CD4-positive, alpha-beta T cell treated with Interleukin-12 subunit alpha and Interleukin-12 subunit beta, for 1 hour (primary cell): ENCODE results near the gene ACVR2A.

Experiments
- DNase-seq: peaks from one replicate; pipeline ENCODE4 v3.0.0-alpha.2; 2020

The ACVR2A gene

DNA sequence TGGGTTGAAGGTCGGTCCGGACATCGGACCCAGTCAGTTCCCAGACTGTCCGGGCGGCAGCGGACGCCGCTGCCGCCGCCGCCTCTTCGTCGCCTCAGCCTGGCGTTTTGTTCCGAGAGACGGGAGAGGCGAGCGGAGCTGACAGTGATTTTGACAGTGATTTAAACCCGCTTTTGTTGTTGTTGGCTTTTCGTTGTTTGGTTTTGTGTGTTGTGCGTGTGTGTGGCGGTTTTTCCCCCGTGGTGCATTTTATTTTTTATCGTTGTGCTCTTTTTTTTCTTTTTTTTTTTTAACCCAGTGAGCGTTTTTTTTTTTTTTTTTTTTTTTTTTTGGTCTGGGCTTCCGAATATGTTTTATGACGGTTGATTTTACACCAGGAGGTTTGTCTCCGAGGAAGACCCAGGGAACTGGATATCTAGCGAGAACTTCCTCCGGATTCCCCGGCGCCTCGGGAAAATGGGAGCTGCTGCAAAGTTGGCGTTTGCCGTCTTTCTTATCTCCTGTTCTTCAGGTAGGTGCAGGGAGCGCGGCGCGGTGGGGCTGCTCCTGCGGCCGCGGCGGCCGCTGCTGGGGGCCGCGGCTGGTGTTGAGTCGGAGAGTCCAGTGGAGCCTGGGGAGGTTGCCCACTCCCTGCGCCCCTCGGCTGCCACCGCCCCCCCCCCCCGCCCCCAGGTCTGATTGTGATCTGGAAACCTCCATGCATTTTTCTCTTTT, at the start of gene ACVR2A:
ACVR2A (plus strand) TSS at position 333 of the 714 bp plus-strand sequence; CDS start at position 457, 124 bp downstream.
- peak; percentile 46 for DNase-seq

DNA sequence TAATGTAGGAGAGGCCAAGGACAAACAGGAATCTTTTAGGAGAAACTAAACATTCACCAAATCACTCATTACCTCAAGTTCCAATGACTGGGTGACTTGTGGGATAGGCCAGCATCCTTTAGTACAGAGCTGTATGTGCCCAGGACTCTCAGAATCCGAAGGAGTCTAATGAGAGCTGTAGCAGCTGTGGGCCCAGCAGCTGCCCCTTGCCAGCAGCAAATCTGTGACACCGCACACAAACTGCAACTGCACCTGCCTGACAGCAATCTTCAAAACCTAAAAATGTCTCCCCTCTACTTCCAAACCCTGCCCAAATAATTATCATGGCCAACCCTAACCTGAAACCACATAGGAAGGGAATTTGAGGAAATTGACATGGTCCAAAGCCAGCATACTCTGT, 44.5 kb upstream of the ACVR2A start:
- no peak for DNase-seq

DNA sequence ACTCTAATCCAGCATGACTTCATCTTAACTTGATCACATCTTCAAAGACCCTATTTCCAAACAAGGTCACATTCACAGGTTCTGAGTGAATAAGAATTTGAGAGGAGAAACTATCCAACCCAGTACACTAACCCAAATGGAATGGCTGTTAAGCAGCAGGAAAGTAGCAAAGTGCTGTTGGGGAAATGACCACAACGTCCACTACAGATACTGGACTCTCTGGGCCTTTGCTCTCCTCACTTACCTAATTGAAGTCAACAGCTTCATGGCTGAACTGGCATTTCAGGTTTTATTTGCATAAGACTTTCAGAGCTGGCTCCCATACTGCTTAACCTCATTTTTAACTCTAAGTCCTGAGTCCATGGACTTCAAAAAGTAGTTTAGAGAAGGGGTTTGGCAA, 38.0 kb upstream of the ACVR2A start:
- DNase-seq, result no peak

- DNase-seq, result no peak
These were observed 36.3 kb upstream of the ACVR2A start for GRCh38 chr2:147808520-147808919.

GRCh38 chr2:147810883-147811765, 33.7 kb upstream of the ACVR2A start:
- no peak for DNase-seq

- no peak for DNase-seq
These were observed 26.1 kb upstream of the ACVR2A start for GRCh38 chr2:147818741-147819140.

DNA sequence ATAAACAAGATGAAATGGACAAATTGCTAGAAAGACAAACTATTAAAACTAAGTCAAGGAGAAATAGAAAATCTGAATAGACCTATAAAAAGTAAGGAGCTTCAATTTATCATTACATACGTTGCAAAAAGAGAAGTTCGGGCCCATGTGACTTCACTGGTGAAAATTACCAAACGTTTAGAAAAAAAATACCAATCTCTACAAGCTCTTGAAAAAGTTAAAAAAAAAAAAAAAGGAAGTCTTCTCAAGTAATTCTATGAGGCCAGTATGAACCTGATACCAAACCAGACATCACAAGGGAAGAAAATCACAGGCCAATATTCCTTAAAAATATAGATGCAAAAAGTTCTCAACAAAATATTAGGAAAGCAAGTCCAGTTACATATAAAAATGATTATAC, 20.2 kb upstream of the ACVR2A start:
- no peak for DNase-seq

DNA sequence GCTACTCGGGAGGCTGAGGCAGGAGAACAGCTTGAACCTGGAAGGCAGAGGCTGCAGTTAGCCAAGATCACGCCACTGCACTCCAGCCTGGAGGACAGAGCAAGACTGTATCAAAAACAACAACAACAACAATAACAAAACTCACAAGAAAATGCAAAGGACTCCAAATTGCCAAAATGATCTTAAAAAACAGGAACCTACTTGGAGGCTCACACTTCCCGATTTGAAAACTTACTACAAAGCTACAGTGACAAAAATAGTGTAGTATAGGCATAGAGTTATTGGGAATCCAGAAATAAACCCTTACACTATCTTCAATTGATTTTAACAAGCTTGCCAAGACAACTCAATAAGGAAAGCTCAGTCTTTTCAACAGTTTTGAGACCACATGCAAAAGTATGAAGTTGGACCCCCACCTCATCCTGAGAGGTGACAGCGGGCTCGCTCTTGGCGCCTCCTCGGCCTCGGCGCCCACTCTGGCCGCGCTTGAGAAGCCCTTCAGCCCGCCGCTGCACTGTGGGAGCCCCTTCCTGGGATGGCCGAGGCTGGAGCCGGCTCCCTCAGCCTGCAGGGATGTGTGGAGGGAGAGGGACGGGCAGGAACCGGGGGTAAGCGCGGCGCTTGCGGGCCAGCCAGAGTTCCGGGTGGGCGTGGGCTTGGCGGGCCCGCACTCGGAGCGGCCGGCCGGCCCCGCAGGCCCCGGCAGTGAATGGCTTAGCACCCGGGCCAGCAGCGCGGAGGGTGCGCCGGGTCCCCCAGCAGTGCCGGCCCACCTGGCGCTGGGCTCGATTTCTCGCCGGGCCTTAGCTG, 18.3 kb upstream of the ACVR2A start:
- no peak for DNase-seq

- DNase-seq, result no peak
These were observed 17.8 kb upstream of the ACVR2A start for GRCh38 chr2:147827088-147827375.

GRCh38 chr2:147829106-147829505, 15.7 kb upstream of the ACVR2A start:
- no peak for DNase-seq

DNA sequence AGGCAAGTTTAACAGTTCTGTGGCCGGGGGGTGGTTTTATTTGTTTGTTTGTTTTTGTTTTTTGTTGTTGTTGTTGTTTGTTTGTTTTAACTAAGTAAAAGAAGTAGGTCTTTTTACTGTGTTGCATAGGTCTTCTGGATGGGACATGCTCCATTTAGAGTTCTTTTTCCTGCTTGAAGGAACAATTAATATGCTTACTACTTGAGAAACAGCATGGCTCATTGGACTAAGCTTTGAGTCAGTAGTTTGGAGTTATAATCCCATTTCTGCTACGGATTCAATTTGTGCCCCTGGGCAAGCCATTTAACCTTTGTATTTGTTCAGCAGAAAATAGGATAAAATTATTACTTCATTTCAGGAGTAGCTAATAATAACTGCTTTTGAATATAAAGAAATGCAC, 8.7 kb upstream of the ACVR2A start:
- no peak for DNase-seq

DNA sequence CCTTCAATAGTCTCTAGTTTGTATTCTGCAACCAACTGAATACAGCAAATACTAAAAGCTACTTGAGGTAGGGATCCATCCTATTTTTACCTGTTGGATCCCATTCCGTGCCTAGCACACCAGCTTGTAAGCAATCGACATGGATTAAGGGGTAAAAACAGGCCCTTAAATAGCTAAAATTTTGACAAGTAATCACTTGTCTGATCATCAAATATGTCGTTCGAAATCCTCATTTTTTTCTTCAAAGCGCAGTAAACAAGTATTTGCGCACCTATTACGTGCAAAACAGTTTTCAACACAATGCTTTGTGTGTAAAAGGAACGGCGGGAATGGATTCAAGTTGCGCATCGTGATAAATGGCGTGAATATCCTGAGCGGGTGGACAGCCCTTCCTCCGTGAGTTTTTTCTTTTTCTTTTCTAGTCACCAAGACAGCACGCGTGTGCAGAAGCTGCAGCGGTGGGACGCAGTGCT, 1.4 kb upstream of the ACVR2A start:
- no peak for DNase-seq

DNA sequence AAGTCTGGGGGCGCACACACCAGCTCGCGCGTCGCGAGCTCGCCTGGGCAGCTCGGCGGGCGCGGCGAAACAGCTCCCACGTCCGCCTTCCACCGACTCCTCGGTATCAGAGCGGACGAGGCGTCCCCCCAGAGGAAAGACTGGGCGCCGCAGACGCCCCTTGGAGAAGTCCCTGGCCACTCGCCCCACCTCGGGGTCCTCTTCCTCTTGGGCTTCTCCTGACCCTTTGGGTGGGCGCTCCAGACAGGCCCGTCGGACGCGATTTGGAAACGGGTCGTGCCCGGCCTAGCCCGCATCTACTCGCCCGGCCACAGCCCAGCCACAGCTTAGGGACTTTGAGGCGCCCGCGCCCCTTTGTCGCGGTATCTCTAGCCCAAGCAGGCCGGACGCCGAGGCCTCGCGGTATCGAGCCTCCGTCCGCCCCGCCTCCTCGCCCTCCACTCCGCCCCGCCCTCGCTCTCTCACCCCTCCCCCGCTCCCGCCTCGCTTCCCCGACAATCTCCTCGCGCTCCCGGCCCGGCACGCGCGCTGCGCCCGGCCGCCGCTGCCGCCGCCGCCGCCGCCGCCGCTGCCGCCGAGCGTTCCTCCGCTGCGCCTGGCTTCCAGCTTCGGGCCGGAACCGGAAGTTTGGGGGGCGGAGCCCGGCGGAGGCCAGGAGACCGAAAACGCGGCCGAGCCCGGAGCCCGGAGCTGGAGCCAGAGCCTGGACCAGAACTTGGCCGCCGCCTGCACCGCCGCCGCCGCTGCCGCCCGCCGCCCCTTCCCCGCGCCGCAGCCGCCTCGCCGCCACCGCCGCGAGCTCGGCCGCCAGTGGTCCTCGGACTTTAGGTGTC, 749 bp upstream of the ACVR2A start:
- peak; percentile 87 for DNase-seq

GRCh38 chr2:147845411-147845971, 662 bp downstream of the ACVR2A start:
- peak; percentile 52 for DNase-seq

- no peak for DNase-seq
These were observed 1.7 kb downstream of the ACVR2A start for GRCh38 chr2:147846412-147847081.

GRCh38 chr2:147847746-147848391, 3.0 kb downstream of the ACVR2A start:
- no peak for DNase-seq

GRCh38 chr2:147850838-147851237, 6.0 kb downstream of the ACVR2A start:
- DNase-seq, result no peak

DNA sequence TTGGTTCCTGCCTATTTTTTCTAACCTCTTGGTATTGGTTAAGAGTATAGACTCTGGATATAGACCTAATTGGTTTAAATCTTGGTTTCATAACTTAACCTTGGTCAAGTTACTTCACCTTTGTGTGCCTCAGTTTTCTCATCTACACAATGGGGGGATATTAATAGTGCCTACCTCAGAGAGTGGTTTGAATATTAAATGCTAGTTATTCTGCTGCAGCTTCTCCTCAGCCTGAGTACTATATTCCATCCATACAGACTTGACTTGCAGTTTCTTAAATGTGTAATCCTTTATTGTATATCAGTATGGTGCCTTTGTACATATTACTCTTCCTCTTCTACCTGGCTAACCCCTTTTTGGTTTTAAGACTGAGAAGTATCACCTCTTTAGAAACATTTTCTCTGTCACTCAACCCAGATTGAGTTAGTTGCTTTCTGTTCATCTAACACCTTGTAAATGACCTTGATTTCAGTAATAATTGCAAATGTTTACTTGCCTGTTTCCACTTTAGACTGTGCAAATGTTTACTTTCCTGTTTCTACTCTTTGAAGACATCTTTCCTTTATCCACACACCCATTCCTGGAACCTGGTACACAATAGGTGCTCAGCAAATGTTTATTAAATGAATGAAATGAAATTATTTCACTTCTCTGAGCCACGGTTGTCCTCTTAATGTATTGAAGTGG, 6.6 kb downstream of the ACVR2A start:
- DNase-seq, result no peak

- no peak for DNase-seq
These were observed 9.8 kb downstream of the ACVR2A start for GRCh38 chr2:147854557-147855134.

DNA sequence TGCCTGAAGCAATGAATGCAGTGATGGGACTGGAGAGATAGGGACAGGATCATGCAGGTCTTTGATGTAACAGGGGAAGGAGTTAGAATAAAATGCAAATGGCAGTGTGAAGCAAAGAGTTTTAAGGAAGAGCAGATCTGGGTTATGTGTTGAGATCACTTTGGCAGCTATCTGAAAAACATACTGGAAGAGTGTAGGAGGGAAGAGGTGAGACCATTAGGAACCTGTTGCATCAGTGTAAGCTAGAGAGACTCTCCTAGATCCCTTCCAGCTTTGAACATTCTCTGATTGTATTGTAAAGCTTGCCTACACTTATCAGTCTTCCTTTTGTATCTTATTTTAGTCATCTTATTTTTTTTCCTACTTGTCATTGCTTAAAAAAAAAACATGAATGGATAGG, 10.5 kb downstream of the ACVR2A start:
- DNase-seq, result no peak
